Endometrial microvascular endothelial cells (primary cell): ENCODE measurements around the gene RASL10B. TPM values are rescaled to one million over a fixed set of nuclear protein-coding genes. Genes with fewer than 3 reads are reported as not detected.

Source experiments
- in situ Hi-C: cut with HindIII; loops from 2 replicates; pipeline ENCODE4 v1.10.0; 2017; ENCODE audit warnings: low sequenced_read_pairs, low pct_unique_long_range_greater_than_20kb; ENCODE audit errors: inconsistent ontology term
- total RNA-seq: library from RNA; depleted of rRNA; stranded (reverse); fragments of >200 nt; gene quantifications from one replicate; pipeline ENCODE4 v1.2.3, GENCODE V29; 2015; ENCODE audit errors: inconsistent ontology term

Gene RASL10B
- total RNA-seq, 1 donor from 2014 or later, result under 0.01 TPM

- in situ Hi-C loops, result no loop called here
Observed at GRCh38 chr17:35715416-35715815, 16.0 kb upstream of the RASL10B start.

GRCh38 chr17:35716173-35716572, 15.3 kb upstream of the RASL10B start:
- in situ Hi-C loops, result no loop called here

DNA sequence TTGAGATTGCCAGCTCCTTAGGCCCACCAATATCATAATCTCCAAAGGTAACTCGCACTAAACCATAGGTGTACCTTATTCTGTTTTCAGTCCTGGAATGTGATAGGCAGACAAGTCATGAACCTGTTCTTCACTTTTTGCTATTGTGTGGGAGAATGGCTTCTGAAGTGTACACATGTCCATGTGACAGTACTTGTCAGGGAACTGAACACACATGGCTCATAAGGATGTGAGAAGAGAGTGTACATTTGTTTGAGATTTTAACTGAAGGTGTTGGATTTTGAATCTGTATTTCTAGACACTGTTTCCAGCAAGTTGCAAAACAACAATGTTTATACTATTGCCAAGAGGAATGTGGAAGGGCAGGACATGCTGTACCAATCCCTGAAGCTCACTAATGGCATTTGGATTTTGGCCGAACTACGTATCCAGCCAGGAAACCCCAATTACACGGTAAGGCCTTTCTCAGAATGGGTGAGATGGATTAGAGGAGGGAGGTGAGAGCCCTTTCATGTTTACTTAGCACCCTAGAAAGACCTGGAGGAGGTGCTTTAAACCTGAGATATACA, 14.5 kb upstream of the RASL10B start:
- in situ Hi-C loops, result no loop called here

- in situ Hi-C loops, result no loop called here
Observed at GRCh38 chr17:35717475-35717874, 14.0 kb upstream of the RASL10B start.

DNA sequence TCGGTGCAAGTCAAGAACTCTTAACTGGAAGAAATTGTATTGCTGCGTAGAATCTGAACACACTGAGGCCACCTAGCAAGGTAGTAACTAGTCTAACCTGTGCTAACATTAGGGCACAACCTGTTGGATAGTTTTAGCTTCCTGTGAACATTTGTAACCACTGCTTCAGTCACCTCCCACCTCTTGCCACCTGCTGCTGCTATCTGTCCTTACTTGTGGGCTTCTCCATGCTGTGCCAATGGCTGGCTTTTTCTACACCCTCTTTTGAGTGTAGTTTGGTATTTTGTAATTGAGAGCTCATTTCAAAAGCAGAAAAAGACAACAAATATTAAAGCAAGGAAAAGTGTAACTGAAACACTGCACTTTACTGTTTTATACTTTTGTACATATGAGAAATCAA, 7.7 kb upstream of the RASL10B start:
- in situ Hi-C loops, result no loop called here

DNA sequence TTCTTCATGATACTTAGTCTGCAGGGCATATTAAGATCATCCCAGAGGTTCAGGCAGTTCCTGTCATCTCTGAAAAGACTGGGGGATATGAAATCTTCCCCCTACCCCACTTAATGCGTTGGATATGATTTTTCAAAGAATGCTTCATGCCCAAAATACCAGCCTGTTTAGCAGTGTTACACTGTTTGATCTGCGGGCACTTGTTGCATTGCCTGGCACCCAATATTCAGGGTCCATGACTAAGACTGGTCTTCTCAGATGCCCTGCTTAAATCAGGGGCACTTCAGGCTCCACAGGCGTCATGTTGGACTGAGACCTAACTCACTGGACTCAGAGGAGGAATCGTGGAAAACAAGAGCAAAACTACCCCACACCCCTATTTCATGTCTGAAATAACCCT, 6.4 kb upstream of the RASL10B start:
- in situ Hi-C loops, result no loop called here

GRCh38 chr17:35725802-35726126, 5.7 kb upstream of the RASL10B start:
- in situ Hi-C loops, result no loop called here

DNA sequence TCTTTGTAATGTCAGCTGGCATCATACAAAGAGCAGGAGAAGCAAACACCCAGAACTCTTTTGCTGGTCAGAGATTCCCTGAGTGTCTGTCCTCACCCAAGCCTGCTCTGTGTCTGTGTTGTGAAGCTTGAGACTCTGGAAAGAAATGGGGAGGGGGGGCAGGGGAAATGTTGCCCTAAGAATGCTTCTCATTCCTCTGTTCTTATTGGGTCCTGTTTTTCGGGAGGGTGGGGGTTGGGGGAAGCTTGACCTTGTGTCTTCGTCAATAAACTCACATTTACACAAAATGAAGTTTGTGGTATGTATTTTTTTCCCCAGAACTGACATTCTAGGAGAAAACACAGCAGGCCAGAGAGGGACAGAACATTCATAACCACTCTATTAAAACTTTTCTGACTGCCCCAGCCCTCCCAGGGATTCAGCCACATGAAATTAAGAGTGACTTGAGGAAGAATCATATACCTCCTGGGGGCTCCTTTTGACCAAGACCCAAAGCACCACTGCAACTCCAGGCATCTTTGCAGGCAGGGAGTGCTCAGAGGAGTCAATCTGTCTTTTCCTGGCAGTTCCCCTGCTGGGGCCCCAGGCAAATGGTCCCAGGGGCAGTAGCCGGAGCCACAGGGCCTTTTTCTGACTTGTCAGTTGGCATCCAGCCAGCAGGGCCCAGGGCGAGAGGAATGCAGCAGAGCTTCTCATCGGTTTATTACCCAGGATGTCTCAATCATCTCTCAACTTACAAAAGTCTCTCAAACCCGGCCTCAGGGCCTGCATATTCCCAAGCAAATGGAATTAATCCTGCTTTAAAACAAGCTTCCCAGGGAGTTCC, 5.1 kb upstream of the RASL10B start:
- in situ Hi-C loops, result no loop called here

DNA sequence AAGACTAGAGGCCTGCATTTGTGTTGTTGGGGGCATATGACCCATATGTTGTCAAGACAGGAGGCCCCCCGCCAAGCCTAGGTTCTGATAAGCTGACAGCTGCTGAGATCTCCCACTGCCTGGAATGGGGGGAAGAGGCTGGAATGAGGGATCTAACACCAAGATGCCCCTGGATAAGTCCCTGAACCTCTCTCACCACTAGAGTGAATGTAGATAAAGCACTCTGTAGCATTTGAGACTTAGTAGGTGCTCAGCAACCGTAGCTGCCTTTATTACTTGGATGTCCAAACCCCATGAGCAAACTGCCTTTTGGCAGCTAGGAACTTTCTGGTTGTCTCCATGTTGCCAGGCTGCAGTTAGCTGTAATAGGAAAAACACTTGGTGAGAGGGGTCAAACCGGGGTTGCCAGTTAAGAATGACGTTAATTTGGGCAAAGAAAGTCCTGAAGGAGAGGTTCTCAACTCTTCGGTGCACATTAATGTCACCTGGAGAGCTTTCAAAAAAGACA, 4.4 kb upstream of the RASL10B start:
- in situ Hi-C loops, result no loop called here

GRCh38 chr17:35727635-35728034, 3.8 kb upstream of the RASL10B start:
- in situ Hi-C loops, result no loop called here

GRCh38 chr17:35728551-35728950, 2.9 kb upstream of the RASL10B start:
- in situ Hi-C loops, result no loop called here

- in situ Hi-C loops, result no loop called here
Observed at GRCh38 chr17:35729405-35729833, 2.0 kb upstream of the RASL10B start.

DNA sequence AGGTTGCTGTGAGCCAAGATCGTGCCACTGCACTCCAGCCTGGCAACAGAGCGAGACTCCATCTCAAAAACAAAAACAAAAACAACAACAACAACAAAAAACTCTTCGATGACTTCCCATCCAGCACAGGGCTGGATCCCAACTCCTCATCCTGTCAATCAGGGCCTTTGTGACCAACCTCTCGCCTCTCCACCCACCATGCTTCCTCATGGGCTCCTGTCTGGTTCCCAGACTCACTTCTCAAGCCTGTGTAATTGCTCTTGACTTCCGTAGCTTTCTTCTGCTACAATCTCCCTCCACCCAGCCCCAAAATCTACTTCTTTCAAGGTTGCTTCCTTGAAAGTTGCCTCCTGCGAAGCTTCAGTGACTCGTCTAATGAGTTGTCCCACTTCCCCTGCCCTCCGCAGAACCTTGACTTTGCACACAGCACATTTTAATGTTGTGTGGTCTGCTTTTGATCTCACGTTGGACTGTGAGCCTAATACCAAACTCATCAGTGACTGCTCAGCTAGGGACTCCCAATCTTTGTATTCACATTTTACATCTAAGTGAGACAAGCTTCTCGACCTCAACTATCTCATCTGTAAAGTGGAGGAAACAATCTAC, 936 bp upstream of the RASL10B start:
- in situ Hi-C loops, result no loop called here

DNA sequence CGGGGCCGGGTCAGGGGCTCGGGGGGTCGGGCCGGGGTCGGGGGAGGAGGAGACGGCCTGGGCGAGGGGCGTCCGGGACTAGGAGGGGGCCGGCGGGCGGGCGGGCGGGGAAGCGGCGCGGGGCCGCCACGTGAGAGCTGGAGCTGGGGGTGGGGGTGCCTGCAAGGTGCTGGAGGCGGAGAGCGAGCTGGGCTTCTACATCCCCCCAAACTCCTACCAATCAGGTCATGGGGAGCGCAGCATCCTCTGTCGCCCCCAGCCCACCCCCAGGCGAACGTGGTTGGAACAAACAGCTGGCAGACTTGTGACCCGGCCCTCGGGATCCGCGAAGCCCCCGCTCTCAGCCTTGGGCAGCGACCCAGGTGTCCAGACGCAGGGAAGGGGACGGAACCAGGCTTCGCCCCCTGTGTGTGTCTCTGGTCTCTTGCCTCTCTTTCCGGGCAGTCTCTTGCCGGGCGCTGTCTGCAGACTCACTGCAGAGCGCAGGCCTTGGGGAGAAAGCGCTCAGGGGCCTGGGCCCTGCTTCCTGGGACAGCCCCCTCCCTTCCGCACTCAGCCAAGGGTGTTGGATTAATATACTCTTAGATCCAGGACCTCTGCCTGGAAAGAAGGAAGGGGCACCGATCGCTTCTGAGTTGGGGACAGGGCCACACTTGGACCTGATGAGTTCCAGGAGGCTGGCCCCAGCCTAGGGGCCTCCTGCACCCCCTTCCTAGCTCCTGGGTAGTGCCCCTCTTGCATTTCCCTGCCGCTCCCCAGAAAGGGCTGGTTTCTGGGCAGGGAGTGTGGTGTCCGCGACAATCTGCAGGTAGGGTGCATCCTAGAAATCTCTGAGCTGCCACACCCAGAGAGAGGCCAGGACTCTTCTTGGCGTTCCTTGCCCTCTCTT, 722 bp downstream of the RASL10B start:
- in situ Hi-C loops, result no loop called here

- in situ Hi-C loops, result no loop called here
Observed at GRCh38 chr17:35732806-35733136, 1.3 kb downstream of the RASL10B start.

GRCh38 chr17:35733366-35733765, 1.9 kb downstream of the RASL10B start:
- in situ Hi-C loops, result no loop called here

DNA sequence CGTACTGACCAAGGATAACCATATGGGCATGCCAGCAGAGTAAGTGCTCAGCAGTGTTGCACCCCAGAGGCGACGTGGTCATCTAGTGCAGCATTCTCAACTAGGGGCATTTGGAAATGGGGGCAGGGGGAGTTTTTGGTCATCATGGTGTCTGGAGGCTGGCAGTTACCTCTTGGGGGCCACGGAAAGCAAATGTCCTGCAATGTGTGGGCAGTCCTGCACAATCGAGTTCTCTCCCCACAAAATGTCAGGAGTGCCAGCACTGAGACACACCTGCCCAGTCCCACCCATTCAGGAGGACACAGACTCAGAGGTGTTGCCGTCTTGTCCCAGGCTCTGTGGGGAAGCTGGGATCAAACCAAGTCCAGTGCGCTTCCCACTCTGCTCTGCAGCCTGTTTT, 3.0 kb downstream of the RASL10B start:
- in situ Hi-C loops, result no loop called here

GRCh38 chr17:35735036-35735805, 3.8 kb downstream of the RASL10B start:
- in situ Hi-C loops, result no loop called here

DNA sequence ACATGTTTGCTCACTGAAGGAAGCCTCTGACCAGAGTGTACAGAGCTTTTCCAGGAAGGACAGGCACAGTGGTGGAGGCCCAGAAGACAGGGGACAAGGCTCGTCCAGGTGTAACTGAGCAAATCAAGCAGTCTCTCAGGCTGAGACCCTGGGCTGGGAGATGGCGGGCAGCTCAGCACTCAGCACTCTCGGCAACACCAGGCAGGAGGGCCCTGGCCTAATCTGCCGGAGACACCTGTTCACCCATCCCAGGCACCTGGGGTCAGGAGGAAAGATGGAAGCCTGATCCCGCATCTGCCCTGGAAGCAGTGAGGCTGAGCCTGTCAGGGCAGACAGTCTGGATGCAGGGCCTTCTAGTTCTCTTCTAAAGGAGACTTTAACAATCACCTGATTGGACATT, 4.8 kb downstream of the RASL10B start:
- in situ Hi-C loops, result no loop called here
